Right lobe of liver (tissue), 4 donors: ENCODE data around the gene SPTBN5.

Experiments used
- POLR2A ChIP-seq: fragments of 450-650 bp; IDR thresholded peaks from one replicate; pipeline ENCODE4 v1.6.1; 2017; ENCODE audit warnings: antibody characterized with exemption, mild to moderate bottlenecking
- TF ChIP-seq, protein P1 (sequence below), 4 donors: fragments of 200-600 bp in 3 of 4; fragments of 450-650 bp in 1 of 4; IDR thresholded peaks; one replicate each; pipeline versions ENCODE4 v1.5.1 to v1.8.0; 2016 to 2022; ENCODE audit warnings: antibody characterized with exemption in 4 of 4, mild to moderate bottlenecking in 2 of 4
- donor health status: DM: no; HTN: no; CAD: no.
- donor health status: DM: no; HTN: no; CAD: no.
- donor health status: DM: no; HTN: yes; CAD: no.

DNA sequence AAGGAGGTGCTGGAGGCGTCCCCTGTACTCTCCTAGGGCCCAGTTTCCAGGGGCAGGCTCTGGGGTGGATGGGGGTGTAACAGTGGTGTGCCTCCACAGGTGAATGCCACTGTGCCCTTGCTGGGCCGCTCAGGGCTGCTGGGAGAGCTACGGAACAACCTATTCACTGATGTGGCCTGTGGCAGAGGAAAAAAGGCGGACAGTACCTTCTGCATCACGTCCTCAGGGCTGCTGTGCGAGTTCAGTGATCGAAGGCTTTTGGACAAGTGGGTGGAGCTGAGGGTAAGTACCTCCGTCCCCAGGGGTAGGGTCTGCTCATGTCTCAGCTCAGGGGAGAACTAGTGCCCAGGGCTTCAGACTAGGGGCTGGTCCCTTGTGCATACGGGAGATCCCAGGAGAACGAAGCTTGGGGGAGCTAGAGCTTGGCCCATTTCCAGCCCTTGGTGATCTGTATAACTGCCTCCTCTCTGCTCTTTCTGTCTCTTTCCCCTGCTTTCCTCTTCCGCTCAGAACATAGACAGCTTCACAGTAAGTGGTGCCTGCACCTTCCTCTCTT is 81.0 kb downstream of the SPTBN5 start:
- TF ChIP-seq, protein P1, sequence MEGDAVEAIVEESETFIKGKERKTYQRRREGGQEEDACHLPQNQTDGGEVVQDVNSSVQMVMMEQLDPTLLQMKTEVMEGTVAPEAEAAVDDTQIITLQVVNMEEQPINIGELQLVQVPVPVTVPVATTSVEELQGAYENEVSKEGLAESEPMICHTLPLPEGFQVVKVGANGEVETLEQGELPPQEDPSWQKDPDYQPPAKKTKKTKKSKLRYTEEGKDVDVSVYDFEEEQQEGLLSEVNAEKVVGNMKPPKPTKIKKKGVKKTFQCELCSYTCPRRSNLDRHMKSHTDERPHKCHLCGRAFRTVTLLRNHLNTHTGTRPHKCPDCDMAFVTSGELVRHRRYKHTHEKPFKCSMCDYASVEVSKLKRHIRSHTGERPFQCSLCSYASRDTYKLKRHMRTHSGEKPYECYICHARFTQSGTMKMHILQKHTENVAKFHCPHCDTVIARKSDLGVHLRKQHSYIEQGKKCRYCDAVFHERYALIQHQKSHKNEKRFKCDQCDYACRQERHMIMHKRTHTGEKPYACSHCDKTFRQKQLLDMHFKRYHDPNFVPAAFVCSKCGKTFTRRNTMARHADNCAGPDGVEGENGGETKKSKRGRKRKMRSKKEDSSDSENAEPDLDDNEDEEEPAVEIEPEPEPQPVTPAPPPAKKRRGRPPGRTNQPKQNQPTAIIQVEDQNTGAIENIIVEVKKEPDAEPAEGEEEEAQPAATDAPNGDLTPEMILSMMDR (IDR thresholded peaks at IDR 0.05), result no peak
- TF ChIP-seq POLR2A, result no peak
